Panc1 (cell line): ENCODE results near the gene STX18.

Experiments used
- CTCF ChIP-seq: fragments of 450-650 bp; IDR thresholded peaks from 2 replicates; pipeline ENCODE4 v1.5.1; 2017; ENCODE audit warnings: mild to moderate bottlenecking
- POLR2AphosphoS5 ChIP-seq: IDR thresholded peaks from 2 replicates; pipeline ENCODE4 v1.6.1; 2012; ENCODE audit warnings: mild to moderate bottlenecking, low read depth, low read length, moderate library complexity
- SIN3A ChIP-seq: IDR thresholded peaks from 2 replicates; pipeline ENCODE4 v1.6.1; 2012; ENCODE audit warnings: low read depth, mild to moderate bottlenecking, low read length, moderate library complexity, borderline replicate concordance; ENCODE audit not compliant: insufficient read depth
- TCF7L2 ChIP-seq: IDR thresholded peaks from 2 replicates; pipeline ENCODE4 v1.6.1; 2011; ENCODE audit warnings: mild to moderate bottlenecking, low read depth, low read length, inconsistent platforms
- TF ChIP-seq, protein P1 (sequence below), 2 experiments: IDR thresholded peaks; 2 replicates each; pipeline ENCODE4 v1.6.1; 2011 to 2012; ENCODE audit warnings: low read depth in 2 of 2, control low read depth in 1 of 2, low read length in 1 of 2, mild to moderate bottlenecking in 1 of 2, moderate library complexity in 1 of 2; ENCODE audit not compliant: insufficient read depth in 1 of 2

- no peak for TF ChIP-seq CTCF
- TF ChIP-seq POLR2AphosphoS5, result no peak
- TF ChIP-seq, protein P1, sequence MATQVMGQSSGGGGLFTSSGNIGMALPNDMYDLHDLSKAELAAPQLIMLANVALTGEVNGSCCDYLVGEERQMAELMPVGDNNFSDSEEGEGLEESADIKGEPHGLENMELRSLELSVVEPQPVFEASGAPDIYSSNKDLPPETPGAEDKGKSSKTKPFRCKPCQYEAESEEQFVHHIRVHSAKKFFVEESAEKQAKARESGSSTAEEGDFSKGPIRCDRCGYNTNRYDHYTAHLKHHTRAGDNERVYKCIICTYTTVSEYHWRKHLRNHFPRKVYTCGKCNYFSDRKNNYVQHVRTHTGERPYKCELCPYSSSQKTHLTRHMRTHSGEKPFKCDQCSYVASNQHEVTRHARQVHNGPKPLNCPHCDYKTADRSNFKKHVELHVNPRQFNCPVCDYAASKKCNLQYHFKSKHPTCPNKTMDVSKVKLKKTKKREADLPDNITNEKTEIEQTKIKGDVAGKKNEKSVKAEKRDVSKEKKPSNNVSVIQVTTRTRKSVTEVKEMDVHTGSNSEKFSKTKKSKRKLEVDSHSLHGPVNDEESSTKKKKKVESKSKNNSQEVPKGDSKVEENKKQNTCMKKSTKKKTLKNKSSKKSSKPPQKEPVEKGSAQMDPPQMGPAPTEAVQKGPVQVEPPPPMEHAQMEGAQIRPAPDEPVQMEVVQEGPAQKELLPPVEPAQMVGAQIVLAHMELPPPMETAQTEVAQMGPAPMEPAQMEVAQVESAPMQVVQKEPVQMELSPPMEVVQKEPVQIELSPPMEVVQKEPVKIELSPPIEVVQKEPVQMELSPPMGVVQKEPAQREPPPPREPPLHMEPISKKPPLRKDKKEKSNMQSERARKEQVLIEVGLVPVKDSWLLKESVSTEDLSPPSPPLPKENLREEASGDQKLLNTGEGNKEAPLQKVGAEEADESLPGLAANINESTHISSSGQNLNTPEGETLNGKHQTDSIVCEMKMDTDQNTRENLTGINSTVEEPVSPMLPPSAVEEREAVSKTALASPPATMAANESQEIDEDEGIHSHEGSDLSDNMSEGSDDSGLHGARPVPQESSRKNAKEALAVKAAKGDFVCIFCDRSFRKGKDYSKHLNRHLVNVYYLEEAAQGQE (IDR thresholded peaks at IDR 0.05; ENCODE audit: insufficient read depth in 1 of 2, low read depth in 2 of 2, low read length in 1 of 2), result no peak
- TF ChIP-seq TCF7L2, result no peak
- no peak for TF ChIP-seq SIN3A
Measured at GRCh38 chr4:4432341-4433125, 109.3 kb downstream of the STX18 start.
